GM19467 (cell line): ENCODE measurements around the gene PTCRA.
"Not testable (repeated sequence)": the region's sequence is repeated elsewhere in the genome, so short reads cannot be mapped to it uniquely, and the experiment has no call there.

Experiments used
- ATAC-seq: cut with Tn5 transposase; IDR thresholded peaks from one replicate; pipeline ENCODE4 v1.9.1; 2021; ENCODE audit warnings: mild to moderate bottlenecking, moderate library complexity; ENCODE audit not compliant: unreplicated experiment

PTCRA gene

DNA sequence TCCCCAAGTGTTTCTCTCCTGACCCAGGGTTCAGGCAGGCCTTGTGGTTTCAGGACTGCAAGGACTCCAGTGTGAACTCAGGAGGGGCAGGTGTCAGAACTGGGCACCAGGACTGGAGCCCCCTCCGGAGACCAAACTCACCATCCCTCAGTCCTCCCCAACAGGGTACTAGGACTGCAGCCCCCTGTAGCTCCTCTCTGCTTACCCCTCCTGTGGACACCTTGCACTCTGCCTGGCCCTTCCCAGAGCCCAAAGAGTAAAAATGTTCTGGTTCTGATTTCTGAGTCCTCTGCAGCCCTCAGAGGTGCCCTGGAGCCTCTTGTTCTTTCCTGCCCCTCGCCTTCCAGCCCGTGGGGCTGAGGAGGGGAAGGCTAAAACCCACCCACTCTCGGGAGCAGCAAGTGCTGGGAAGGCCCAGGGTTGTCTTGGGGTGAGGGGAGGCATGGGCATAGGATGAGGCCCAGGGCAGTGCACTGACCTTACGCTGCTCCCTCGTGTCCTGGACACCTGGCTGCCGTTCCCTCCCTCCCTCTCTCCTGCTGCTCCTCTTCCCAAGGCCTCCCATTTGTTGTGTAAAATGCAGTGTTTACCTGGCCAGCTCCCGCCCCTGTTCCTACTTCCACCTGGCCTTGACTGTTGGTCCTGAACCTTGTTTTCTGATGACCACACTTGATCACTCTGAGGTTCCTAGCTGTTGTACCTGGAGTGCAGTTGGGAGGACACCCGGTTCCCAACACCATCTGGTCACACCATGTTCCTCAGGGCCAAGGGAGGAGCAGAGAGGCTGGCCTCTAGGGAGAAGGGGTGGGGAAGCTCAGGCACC is 23.3 kb downstream of the PTCRA start:
- ATAC-seq, result no peak

DNA sequence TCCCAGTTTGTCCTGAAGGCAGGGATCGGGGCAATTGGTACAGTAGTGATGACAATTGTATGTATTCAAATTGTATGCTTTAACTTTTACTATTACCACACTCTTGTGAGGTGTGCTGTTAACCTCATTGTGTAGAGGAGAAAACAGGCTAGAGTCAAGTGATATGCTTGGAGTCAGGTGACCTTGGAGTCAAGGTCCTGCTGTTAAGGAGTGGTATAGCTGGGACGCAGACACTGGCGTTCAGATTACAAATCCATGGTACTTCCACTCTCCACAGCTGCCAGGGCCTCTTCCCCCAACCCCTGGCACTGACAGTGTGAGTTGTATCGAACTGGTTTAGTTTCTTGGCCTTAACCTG is 23.9 kb downstream of the PTCRA start:
- ATAC-seq, result no peak

DNA sequence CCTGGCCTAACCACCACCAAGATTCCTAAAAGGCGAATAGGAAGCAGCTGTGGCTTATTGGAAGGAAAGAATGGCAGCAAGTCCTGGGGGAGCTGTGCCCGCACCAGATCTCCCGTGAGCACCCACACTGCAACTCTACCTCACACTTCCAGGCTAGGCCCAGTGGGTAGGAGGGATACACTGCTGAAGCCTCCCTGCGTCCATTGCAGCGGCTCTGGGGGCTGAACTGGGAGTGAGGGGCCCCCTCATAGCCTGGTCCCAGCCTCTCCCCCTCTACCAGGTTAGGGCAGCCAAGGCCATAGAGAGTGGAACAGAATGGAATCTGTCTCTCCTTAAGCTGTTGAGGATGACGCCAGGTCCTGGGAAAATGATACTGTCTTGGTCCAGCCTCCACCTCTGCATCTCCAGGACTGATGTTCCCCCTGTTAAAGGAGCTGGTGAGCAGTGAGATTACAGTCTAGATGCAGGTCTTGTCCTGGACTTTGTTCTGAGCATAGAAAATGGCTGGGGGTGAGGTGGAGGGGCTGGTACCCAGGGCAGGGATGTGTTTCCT is 24.7 kb downstream of the PTCRA start:
- no peak for ATAC-seq

DNA sequence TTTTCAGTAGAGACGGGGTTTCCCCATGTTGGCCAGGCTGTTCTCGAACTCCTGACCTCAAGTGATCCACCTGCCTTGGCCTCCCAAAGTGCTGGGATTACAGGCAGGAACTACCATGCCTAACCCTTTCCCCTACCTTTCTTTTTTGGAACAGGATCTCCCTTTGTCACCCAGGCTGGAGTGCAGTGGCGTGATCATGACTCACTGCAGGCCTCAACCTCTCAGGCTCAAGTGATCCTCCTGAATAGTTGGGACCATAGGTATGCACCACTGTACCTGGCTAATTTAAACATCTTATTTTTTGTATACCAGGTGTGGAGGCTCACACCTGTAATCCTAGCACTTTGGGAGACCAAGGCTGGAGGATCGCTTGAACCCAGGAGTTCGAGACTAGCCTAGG is 25.5 kb downstream of the PTCRA start:
- not testable (repeated sequence) for ATAC-seq

DNA sequence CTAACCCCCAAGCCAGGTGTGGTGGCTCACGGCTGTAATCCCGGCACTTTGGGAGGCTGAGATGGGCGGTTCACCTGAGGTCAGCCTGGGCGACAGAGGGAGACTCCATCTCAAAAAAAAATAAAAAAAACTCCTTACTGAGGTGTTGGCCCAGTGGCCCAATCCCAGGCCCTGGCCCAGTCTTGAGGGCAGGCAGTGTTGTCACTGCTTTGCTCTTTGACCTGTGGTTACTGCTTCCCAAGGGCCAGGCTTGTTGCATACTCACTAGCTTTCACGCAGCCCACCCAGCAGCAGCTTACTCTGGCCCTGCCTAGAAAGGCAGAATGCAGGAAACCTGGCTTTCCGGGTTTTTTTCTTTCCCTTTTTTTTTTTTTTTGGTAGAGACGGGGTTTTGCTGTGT is 26.6 kb downstream of the PTCRA start:
- no peak for ATAC-seq

DNA sequence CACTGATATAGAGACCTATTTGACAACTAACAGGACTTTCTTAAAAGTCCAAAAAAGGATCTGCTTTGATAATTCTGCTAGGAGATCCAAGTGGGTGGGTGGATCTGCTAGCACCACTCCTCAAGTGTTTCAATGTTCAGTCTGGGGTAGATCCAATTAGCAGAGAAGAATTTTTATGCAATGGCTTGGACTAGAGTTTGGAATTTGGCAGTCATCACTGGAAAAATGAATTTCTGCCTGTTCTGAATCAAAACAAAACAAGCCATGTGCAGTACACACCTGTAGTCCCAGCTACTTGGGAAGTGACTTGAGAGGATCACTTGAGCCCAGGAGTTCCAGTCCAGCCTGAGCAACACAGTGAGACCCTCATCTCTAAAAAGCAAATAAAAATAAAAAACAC is 32.1 kb downstream of the PTCRA start:
- no peak for ATAC-seq

DNA sequence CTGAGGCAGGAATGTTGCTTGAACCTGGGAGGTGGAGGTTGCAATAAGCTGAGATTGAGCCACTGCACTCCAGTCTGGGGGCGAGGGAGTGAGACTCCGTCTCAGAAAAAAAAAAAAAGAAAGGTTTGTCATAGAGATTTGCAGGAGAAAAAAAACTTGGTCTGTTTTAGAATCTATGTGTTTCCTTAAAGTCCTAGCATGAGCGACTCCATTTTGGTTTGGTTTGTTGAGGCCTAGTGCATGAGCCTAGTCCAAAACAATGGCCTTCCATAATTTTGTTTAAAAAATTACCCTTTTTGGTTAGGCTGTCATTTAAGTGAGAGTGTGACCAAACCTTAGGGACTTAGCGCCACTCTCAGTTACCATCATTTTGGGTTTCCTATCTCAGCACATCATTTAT is 36.5 kb downstream of the PTCRA start:
- no peak for ATAC-seq

DNA sequence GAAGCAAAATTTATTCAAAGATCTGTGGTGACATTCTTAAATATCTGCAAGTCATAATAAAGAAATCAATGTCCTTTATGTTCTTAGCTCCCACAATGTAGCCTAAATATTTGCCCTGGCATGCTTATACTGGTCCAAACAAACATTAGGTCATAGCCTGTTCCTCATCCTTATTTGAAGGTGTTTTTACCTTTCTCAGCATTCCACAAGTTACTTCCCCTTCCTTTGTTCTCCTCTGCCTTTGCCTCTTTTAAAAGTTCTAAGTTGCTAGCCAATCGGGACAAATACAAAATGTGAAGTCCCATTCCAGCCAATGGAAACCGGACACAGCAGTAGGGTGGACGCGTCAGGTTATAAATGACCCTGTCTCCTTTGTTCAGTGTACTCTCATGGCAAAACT is 38.6 kb downstream of the PTCRA start:
- not testable (repeated sequence) for ATAC-seq

DNA sequence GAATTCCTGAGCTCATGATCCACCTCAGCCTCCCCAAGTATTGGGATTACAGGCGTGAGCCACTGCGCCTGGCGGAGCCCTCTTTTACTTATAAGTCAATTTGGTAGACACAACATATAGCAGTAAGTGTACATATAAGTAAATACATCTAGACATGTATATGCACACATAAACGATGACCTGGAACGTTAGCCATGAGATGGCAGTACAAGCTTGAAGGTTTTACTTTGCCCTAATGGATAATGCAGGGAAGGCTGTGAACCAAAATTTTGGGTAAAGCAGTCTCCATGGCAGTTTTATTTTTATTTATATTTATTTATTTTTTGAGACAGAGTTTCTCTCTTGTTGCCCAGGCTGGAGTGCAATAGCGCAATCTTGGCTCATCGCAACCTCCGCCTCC is 42.3 kb downstream of the PTCRA start:
- no peak for ATAC-seq

DNA sequence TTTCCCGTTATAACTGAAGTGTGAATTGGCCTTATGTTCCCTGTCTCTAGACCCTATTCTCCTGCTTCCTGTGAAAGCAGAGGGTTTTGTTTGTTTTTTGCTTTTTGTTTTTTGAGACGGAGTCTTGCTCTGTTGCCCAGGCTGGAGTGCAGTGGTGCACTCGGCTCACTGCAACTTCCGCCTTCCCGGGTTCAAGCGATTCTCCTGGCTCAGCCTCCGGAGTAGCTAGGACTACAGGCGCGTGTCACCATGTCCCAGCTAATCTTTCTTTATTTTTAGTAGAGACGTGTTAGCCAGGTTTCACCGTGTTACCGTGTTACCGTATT is 44.0 kb downstream of the PTCRA start:
- ATAC-seq, result no peak

DNA sequence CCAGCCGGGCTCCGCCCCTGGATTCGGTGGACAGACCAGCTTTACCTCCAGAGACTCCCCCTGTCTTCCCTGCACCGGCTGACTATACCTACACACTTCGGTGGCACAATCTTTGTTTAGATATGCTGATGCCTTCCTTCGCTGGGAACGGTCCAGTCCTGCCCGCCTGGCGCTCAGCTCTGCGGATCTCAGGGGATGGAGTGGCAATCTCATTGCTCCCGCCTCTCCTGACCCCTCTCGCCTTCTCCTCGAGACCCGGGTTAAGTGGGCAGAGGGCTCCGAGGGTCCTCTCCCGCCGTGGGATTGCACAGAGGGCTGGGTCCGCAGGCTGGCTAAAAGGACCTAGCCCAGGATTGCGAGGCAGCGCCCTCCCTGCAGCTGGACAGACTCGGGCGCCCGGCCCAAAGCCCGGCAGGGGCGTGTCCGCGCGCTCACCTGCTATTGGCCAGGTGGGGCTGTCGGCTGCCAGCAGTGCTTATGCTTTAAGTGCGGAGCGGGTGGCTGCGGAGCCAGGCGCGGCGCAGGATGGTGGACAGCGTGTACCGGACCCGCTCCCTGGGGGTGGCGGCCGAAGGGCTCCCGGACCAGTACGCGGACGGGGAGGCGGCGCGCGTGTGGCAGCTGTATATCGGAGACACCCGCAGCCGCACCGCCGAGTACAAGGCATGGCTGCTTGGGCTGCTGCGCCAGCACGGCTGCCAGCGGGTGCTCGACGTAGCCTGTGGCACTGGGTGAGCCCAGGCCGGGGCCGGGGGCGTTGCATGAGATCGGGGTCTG is 44.6 kb downstream of the PTCRA start, which contains the start of gene GNMT:
Gene GNMT, plus strand, starts transcription at position 512 of the 777 bp plus-strand sequence. Its CDS starts 14 bp downstream, at position 526.
- no peak for ATAC-seq

DNA sequence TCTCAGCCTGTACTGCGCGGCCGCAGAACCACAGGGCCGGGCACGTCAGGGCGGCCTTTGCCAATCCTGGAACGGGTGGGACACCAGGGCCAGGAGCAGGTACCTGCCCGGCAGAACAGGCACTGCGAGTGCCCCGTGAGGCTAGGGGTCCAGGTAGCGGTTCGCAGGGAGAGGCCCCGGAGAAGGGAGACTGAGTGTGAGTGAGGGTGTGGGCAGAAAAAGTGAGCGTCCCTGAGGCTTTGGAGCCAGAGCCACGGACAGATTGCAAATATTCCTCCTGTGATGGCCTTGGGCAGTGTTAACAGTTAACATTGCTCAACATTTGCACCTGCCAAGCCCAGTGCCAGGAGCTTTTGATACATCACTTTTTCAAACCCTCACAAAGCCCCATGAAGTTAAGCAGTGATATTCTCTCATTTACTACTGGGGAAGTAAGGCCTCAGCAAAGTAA is 45.2 kb downstream of the PTCRA start:
- no peak for ATAC-seq

DNA sequence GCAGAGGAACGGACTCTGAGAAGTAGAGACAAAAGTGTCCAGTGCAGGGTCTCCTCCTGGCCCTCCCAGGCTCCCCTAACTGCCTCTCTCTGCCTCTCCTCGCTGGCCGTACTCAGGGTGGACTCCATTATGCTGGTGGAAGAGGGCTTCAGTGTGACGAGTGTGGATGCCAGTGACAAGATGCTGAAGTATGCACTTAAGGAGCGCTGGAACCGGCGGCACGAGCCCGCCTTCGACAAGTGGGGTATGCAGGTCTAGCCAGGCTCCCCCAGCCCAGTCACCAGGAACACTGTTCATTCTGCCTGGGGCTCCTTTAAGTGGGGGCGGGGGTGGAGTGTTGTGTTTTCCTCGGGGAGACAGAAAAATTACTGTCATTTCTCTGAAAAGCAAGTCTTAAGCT is 46.2 kb downstream of the PTCRA start:
- no peak for ATAC-seq

DNA sequence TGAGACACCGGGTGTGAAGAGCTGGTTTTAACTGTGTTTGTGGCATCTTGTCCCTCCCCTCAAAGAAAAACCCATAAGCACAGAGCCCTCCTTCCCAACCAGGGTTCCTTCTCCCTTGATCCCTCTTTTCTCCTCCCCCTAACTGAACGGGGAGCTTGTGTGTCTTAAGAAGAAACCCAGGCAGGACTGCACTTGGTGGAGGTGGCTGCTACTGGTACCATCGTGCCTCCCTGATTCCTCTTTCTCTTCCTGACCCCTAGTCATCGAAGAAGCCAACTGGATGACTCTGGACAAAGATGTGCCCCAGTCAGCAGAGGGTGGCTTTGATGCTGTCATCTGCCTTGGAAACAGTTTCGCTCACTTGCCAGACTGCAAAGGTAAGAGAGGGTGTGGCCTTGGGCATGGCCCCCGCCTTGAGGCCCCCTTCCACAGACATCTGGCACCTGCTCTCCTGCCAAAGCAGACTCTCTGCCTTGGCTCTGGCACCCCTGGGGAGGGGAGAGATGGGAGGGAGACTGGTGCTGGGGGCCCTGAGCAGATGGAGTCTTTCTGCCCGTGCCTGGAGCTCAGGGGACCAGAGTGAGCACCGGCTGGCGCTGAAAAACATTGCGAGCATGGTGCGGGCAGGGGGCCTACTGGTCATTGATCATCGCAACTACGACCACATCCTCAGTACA is 46.8 kb downstream of the PTCRA start:
- no peak for ATAC-seq

DNA sequence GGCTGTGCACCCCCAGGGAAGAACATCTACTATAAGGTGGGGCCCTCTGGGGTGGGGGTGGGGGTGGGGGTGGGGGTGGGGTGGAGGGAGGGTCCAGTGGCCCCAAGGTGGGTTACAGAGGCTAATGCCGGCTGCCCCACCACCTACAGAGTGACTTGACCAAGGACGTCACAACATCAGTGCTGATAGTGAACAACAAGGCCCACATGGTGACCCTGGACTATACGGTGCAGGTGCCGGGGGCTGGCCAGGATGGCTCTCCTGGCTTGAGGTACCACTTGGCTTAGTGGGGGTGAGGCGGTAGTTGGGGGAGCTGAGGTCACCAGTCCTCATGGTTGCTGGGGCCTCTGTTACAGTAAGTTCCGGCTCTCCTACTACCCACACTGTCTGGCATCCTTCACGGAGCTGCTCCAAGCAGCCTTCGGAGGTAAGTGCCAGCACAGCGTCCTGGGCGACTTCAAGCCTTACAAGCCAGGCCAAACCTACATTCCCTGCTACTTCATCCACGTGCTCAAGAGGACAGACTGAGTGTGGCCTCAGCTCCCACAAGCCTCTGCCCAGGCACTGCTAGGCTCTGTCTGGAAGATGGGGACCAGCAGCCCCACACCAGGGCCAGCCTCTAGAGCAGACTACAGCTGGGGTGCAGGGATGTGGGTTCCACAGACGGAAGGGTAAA is 47.5 kb downstream of the PTCRA start:
- no peak for ATAC-seq

DNA sequence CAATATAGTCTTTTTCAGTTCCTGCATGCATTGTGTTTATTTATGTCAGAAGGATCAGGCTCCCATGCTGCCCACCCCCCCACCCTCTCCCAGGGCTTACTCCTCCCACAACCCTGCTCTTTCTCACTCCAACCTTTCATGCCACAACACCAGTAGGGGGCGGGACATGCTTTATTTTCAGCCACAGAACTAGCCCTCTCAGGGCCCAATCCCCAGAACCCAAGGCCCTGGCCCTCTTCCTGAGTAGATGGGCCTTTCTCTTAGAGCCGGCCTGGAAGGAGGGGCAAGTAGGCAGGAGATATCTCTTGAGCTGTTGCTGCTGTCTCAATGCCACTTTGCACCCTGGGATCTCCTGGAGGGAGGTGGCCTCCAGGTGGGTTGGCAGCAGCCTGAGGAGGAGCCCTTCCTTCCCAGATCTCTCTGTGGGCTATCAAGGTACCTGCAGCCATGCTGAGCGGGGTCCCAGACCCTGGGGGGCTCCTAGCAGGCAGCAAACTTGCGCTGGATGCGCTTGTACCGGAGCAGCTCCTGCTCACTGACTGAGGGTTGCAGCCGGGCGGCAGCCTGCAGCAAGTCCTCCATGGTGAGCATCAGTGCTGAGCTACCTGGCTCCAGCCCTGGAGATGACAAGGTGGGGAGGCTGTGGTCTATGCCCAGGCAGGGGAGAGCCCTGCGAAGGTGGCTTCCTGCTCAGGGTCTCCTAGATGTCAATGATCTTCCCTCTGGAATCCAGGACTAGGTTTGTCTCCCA is 48.2 kb downstream of the PTCRA start:
- no peak for ATAC-seq

DNA sequence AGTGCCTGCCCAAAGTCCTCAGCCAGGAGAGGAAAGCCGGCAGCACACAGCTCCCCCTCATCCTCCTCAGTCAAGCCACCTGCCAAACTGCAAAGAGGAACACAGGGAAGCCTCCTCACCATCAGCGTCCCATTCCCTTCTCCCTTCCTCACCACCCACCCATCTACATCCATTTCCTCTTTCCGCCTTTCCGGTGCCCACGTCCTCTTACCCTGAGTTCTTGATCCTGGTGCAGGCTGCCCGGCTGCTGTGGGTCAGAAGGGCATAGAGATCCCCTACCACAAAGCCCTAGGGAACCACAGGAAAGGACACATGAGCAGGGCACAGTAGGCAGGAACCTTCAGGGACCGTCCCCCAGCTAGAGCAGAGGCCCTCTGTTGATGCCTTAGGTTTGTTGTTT is 50.7 kb downstream of the PTCRA start:
- no peak for ATAC-seq

DNA sequence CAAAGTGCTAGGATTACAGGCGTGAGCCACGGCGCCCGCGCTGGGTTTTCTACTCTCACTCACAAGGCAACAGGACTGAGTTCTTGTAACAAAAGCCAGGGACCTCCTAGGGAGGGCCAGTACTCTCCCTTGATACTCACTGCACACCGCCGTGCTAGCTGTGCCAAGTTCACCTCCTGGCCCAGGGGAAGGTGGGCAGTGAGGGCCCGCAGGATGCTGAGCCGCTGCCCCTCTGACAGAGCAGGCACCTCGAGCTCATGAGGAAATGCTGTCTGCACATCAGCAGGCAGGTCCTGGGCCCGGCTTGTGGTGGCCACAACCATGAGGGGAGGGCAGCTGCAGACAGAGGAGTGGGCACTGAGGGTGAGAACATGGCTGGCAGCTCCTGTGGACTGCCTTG is 51.4 kb downstream of the PTCRA start:
- no peak for ATAC-seq

DNA sequence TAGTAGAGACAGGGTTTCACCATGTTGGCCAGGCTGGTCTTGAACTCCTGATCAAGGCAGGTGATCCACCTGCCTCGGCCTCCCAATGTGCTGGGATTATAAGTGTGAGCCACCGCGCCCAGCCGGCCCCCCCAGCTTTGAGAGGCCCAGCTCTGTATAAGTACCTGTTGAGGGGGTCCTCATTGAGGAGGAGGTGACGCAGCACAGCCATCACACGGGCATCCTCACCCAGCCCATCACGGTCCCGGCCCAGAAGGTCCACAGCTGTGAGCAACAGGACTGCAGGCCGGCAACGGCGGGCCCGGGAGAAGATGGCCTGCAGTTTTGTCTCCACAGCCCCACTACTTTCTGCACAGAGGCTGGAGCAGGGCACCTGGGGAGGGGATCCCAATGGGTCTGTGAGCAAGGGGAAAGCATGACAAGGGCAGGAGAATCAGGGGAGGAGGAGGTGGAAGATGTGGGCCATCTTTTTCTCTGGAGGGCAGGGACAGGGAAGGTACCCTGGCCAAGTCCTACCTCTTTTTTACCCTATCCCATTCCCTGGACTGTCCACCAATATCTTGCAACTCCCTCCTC is 52.4 kb downstream of the PTCRA start:
- no peak for ATAC-seq

DNA sequence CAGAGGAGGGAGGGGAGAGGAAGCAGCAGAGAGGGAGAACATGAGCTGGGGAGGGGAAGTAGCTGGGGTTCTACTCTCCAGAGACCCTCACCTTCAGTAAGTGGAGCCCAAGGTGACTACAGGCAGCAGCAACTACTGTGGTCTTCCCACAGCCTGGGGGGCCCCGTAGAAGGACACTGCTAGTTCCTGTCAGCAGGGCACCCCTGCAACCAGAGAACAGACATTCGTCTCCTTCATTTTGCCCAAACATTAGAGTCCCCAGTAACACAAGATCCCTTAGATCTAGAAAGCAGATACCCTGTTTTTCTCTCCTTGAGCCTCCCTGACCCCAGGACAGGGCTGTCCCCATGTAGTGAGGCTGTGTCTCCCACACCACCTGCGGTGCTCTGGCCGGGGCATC is 52.9 kb downstream of the PTCRA start:
- no peak for ATAC-seq
